WI38 (cell line): Measurements from ENCODE around the gene KANSL1.

Source experiments
- H3K4me3 ChIP-seq: 2 replicates; pipeline ENCODE4 v1.5.1; 2011; ENCODE audit warnings: low read depth, mild to moderate bottlenecking, control low read depth, low read length
- CTCF ChIP-seq: IDR thresholded peaks from 2 replicates; pipeline ENCODE4 v1.5.1; 2012; ENCODE audit warnings: low read depth, mild to moderate bottlenecking, control low read depth, low read length

KANSL1 gene

GRCh38 chr17:46154151-46154816, 38.9 kb downstream of the KANSL1 start:
- TF ChIP-seq CTCF: no peak
- H3K4me3 ChIP-seq: no peak overlapping the region

GRCh38 chr17:46152423-46152822, 40.8 kb downstream of the KANSL1 start:
- TF ChIP-seq CTCF: no peak
- no peak overlapping the region for H3K4me3 ChIP-seq

- no peak for TF ChIP-seq CTCF
- no peak overlapping the region for H3K4me3 ChIP-seq
Observed at GRCh38 chr17:46151762-46152161, 41.5 kb downstream of the KANSL1 start.

GRCh38 chr17:46150216-46150963, 42.8 kb downstream of the KANSL1 start:
- no peak for TF ChIP-seq CTCF
- no peak overlapping the region for H3K4me3 ChIP-seq

- no peak for TF ChIP-seq CTCF
- no peak overlapping the region for H3K4me3 ChIP-seq
Observed at GRCh38 chr17:46148247-46148646, 45.0 kb downstream of the KANSL1 start.

GRCh38 chr17:46147296-46147695, 45.9 kb downstream of the KANSL1 start:
- TF ChIP-seq CTCF: no peak
- no peak overlapping the region for H3K4me3 ChIP-seq

- H3K4me3 ChIP-seq: no peak overlapping the region
- TF ChIP-seq CTCF: no peak
Observed at GRCh38 chr17:46144246-46144645, 49.0 kb downstream of the KANSL1 start.
